ENCODE measurements around the gene DDX27. TPM values are rescaled to one million over a fixed set of nuclear protein-coding genes. Genes with fewer than 3 reads are reported as not detected.

The DDX27 gene
- total and polyA plus RNA-seq, 9 of the 15 experiments (the other 6 are each of a cell fraction or from before 2014, with no cell fraction given): 17.9 to 79.3 (median 57.0) TPM

DNA sequence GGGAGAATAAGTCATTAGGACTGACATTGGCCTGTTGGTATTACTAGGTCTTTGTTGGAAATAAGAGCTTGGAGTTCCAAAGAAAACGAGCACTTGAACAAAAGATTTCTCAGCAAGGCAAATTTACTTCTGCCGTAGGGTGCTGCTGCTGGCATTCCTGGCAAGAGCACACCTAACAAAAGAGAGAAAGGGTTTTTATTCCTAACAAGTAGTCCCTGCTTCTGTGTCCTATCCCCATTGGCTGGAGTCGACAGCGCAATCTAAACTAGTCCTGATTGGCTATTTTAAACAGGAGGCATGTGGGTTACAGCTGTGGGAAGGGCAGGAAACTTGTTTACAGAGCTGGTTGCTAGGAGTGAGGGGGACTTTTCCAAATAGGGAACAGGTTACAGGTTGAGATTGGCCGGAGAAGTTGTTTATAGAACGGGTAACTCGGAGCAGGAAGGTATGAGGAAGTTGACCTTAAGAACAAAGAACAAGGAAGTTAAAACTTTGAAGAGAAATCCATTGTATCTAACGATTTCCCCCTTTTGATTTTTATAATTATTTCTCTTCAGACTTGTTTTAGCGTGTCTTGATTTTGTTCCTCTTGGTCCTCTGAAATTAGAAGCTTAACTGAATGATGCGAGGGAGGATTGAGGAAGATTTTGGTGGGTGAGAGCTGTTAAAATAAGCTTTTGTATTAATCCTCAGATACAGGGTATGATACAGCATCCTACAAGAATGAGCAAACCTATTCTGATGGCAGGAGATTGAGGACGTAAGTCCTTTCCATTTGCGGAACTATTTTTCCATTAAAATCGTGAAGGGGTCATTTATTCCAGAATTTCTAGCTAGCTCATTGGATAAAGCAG is 62.1 kb downstream of the DDX27 start:
- H4K20me1 ChIP-seq (replicated peaks; ENCODE audit: control insufficient read depth, insufficient read depth, low read length): peaks cover 68% of the 10 kb centered on the region
- peak; percentile 5; the same call in 1 of the 3 replicates for ATAC-seq
- intact Hi-C loops (cut with micrococcal nuclease): no loop called here
- BruUV-seq (replicated peaks): no TSS peak
- peaks cover 98% of the 10 kb centered on the region for H3K79me2 ChIP-seq (ENCODE audit: control insufficient read depth, insufficient read depth, low read length)
- peak; percentile 54 to 64 (median 60) for DNase-seq (ENCODE audit: extremely low read depth in 1 of 4, low spot score in 3 of 4)
- H3K4me1 ChIP-seq (replicated peaks in 1 of 2; ENCODE audit: control insufficient read depth in 2 of 2, insufficient read depth in 2 of 2, low read length in 2 of 2): peaks cover 16 to 36% of the 10 kb centered on the region in 2 experiments
- H3K36me3 ChIP-seq (ENCODE audit: control insufficient read depth, insufficient read depth, low read length): peaks cover 78% of the 10 kb centered on the region
- ChIA-PET CTCF (ENCODE audit: low intra/inter-chr PET ratio) (no interaction called here), POLR2A (interaction anchor here (0.7 to 6.0 kb wide), 12 partner anchors 10 to 62 kb away, joined by 3 to 68 read pairs (median 4); no protein-coding TSS in a partner anchor)
- no peaks in the 10 kb centered on the region for H3K27me3 ChIP-seq (ENCODE audit: control insufficient read depth in 2 of 2, insufficient read depth in 2 of 2, low read length in 2 of 2)
- peak overlapping the region; percentile 99 for H3K4me2 ChIP-seq (ENCODE audit: insufficient read depth, low read length)
- WGBS (ENCODE audit: insufficient coverage, low coverage, missing lambda C conversion rate): 1% methylated on average over 13 of the region's 13 CpGs
- in situ Hi-C loops (cut with MboI): no loop called here
- no peak overlapping the region for H2AFZ ChIP-seq (ENCODE audit: low read depth, low read length)
- FAIRE-seq: peak; percentile 56
- H3K9me1 ChIP-seq (ENCODE audit: control insufficient read depth, insufficient read depth, low read length): peaks cover 15% of the 10 kb centered on the region
- H3K9me3 ChIP-seq (replicated peaks; ENCODE audit: control insufficient read depth, insufficient read depth, low read depth, low read length): peaks cover 5% of the 10 kb centered on the region
- peak overlapping the region; percentile 93 for H3K4me3 ChIP-seq
- peak overlapping the region; percentile 95 for H3K27ac ChIP-seq (ENCODE audit: extremely low read depth, low read depth, low read length)
- H3K9ac ChIP-seq (ENCODE audit: insufficient read depth in 1 of 2, low read depth in 2 of 2, low read length in 2 of 2): peak overlapping the region; percentile 91 to 99
- no peak for TF ChIP-seq ZNF436 (CRISPR knock-in tag; IDR thresholded peaks at IDR 0.05)
- 0 out of 2 replicates have a peak, but pooled peaks have one; percentile 57 for TF ChIP-seq ZEB2 (IDR thresholded peaks at IDR 0.05)
- peak in 1 of 2 experiments; percentile 77; a peak in 2 of 4 replicates for TF ChIP-seq FOXA3 (CRISPR knock-in tag; conservative IDR thresholded peaks at IDR 0.05 in 1 of 2, IDR thresholded peaks at IDR 0.05 in 1 of 2)
- peak; percentile 22 for TF ChIP-seq DACH1 (IDR thresholded peaks at IDR 0.05; ENCODE audit: partially characterized antibody)
- TF ChIP-seq, protein P1, sequence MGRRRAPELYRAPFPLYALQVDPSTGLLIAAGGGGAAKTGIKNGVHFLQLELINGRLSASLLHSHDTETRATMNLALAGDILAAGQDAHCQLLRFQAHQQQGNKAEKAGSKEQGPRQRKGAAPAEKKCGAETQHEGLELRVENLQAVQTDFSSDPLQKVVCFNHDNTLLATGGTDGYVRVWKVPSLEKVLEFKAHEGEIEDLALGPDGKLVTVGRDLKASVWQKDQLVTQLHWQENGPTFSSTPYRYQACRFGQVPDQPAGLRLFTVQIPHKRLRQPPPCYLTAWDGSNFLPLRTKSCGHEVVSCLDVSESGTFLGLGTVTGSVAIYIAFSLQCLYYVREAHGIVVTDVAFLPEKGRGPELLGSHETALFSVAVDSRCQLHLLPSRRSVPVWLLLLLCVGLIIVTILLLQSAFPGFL (CRISPR knock-in tag; IDR thresholded peaks at IDR 0.05): 0 out of 2 replicates have a peak, but pooled peaks have one; percentile 53
- no peak for TF ChIP-seq TARDBP (IDR thresholded peaks at IDR 0.05)
- TF ChIP-seq, protein P2, sequence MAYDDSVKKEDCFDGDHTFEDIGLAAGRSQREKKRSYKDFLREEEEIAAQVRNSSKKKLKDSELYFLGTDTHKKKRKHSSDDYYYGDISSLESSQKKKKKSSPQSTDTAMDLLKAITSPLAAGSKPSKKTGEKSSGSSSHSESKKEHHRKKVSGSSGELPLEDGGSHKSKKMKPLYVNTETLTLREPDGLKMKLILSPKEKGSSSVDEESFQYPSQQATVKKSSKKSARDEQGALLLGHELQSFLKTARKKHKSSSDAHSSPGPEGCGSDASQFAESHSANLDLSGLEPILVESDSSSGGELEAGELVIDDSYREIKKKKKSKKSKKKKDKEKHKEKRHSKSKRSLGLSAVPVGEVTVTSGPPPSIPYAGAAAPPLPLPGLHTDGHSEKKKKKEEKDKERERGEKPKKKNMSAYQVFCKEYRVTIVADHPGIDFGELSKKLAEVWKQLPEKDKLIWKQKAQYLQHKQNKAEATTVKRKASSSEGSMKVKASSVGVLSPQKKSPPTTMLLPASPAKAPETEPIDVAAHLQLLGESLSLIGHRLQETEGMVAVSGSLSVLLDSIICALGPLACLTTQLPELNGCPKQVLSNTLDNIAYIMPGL (CRISPR knock-in tag; IDR thresholded peaks at IDR 0.05): no peak
- TF ChIP-seq ZC3H11A (IDR thresholded peaks at IDR 0.05; ENCODE audit: low read depth, low read length): no peak
- TF ChIP-seq ZNF41 (CRISPR knock-in tag; conservative IDR thresholded peaks at IDR 0.05): no peak
- TF ChIP-seq, protein P3, sequence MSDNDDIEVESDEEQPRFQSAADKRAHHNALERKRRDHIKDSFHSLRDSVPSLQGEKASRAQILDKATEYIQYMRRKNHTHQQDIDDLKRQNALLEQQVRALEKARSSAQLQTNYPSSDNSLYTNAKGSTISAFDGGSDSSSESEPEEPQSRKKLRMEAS (CRISPR knock-in tag; IDR thresholded peaks at IDR 0.05): peak; percentile 33; the same call in 1 of the 2 replicates
- TF ChIP-seq, protein P4, sequence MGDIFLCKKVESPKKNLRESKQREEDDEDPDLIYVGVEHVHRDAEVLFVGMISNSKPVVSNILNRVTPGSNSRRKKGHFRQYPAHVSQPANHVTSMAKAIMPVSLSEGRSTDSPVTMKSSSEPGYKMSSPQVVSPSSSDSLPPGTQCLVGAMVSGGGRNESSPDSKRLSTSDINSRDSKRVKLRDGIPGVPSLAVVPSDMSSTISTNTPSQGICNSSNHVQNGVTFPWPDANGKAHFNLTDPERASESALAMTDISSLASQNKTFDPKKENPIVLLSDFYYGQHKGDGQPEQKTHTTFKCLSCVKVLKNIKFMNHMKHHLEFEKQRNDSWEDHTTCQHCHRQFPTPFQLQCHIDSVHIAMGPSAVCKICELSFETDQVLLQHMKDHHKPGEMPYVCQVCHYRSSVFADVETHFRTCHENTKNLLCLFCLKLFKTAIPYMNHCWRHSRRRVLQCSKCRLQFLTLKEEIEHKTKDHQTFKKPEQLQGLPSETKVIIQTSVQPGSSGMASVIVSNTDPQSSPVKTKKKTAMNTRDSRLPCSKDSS (IDR thresholded peaks at IDR 0.05; ENCODE audit: low read depth, partially characterized antibody): peak; percentile 86
- 0 out of 2 replicates have a peak, but pooled peaks have one; percentile 16 for TF ChIP-seq ZNF347 (CRISPR knock-in tag; IDR thresholded peaks at IDR 0.05; ENCODE audit: low read depth)
